Thyroid gland (tissue), 4 donors: ENCODE results near the gene OTULINL.

ENCODE experiments used
- POLR2A ChIP-seq, 2 donors: fragments of 450-650 bp; IDR thresholded peaks; one replicate each; pipeline ENCODE4 v1.6.1; 2017; ENCODE audit warnings: antibody characterized with exemption in 2 of 2, mild to moderate bottlenecking in 2 of 2, moderate library complexity in 1 of 2
- TF ChIP-seq, protein P1 (sequence below), 6 experiments: fragments of 200-600 bp in 3 of 6; fragments of 450-650 bp in 3 of 6; sonication (generic) in 3 of 6; IDR thresholded peaks; one replicate each; pipeline ENCODE4 v1.5.1; 2016 to 2019; ENCODE audit warnings: antibody characterized with exemption in 6 of 6, mild to moderate bottlenecking in 2 of 6, inconsistent platforms in 1 of 6, moderate library complexity in 1 of 6

DNA sequence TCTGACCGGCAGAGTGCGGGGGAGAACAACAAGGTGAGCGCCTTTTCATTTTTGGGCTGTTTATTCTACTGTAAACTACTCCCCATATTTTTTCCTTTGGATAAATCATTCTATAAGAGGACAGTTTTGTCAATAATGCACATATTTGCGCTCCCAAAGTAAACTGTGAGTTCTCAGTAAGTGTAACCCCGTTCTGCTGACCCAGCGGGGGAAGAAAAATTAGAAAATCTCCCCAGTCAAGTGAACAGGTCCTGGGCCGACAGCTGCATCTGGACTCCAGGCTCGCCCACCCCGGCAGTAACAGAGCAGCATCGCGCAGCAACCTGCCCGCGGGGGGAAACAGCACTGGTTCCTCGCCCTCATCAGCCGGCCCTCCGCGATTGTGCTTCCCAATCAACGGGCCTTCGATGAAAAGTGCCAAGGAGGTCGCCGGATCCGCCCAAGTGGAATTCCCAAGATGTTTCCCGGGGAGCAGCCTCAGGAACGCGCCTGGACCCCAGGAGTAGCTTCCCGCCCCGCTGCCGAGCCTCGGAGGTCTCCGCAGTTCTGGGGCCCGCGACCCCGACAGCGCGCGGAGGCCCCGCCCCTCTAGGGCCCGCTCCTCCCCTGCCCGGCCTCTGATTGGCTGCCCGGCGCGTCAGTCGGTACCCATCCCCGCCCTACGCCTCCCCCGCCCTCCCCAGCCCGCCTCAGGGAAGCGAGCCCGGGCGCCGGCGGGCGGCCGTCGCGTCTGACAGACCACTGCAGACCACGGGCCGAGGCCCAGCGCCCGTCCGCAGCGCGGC, at the start of gene OTULINL:
- peak in 1 of 2 donors; percentile 54 for TF ChIP-seq POLR2A (IDR thresholded peaks at IDR 0.05)
- TF ChIP-seq, protein P1, sequence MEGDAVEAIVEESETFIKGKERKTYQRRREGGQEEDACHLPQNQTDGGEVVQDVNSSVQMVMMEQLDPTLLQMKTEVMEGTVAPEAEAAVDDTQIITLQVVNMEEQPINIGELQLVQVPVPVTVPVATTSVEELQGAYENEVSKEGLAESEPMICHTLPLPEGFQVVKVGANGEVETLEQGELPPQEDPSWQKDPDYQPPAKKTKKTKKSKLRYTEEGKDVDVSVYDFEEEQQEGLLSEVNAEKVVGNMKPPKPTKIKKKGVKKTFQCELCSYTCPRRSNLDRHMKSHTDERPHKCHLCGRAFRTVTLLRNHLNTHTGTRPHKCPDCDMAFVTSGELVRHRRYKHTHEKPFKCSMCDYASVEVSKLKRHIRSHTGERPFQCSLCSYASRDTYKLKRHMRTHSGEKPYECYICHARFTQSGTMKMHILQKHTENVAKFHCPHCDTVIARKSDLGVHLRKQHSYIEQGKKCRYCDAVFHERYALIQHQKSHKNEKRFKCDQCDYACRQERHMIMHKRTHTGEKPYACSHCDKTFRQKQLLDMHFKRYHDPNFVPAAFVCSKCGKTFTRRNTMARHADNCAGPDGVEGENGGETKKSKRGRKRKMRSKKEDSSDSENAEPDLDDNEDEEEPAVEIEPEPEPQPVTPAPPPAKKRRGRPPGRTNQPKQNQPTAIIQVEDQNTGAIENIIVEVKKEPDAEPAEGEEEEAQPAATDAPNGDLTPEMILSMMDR (IDR thresholded peaks at IDR 0.05): no peak
